Activated T-cell treated with anti-CD3 and anti-CD28 coated beads, Interleukin-2, amount 50 U/mL, for 24 hours (primary cell): ENCODE results near the gene GNPAT.

Experiments used
- DNase-seq: peaks from one replicate; pipeline ENCODE4 v3.0.0-alpha.2; 2020
- H3K27ac Mint-ChIP-seq: 2 replicates; pipeline ENCODE4 v1.8.0; 2020; ENCODE audit warnings: mild to moderate bottlenecking, mixed read lengths
- H3K27me3 Mint-ChIP-seq: 2 replicates; pipeline ENCODE4 v1.8.0; 2020; ENCODE audit warnings: mixed read lengths
- H3K36me3 Mint-ChIP-seq: 2 replicates; pipeline ENCODE4 v1.8.0; 2020; ENCODE audit warnings: low read depth, mixed read lengths
- H3K4me1 Mint-ChIP-seq: 2 replicates; pipeline ENCODE4 v1.8.0; 2020; ENCODE audit warnings: low read depth, mixed read lengths
- H3K4me3 Mint-ChIP-seq: 2 replicates; pipeline ENCODE4 v1.8.0; 2020; ENCODE audit warnings: mild to moderate bottlenecking, moderate library complexity, mixed read lengths
- H3K9me3 Mint-ChIP-seq: 2 replicates; pipeline ENCODE4 v1.8.0; 2020; ENCODE audit warnings: mixed read lengths

GNPAT gene

GRCh38 chr1:231310391-231310934, 69.5 kb downstream of the GNPAT start:
- DNase-seq = no peak
- Mint-ChIP-seq H3K4me3 (no peak overlapping the region), H3K9me3 (no peaks in the 10 kb centered on the region), H3K27ac (no peak overlapping the region), H3K36me3 (no peaks in the 10 kb centered on the region), H3K4me1 (no peaks in the 10 kb centered on the region), H3K27me3 (no peaks in the 10 kb centered on the region)

- H3K4me3 Mint-ChIP-seq = no peak overlapping the region
- DNase-seq = no peak
- H3K27me3 Mint-ChIP-seq = no peaks in the 10 kb centered on the region
- H3K4me1 Mint-ChIP-seq = peaks cover 1% of the 10 kb centered on the region
- no peak overlapping the region for H3K27ac Mint-ChIP-seq
- H3K36me3 Mint-ChIP-seq = no peaks in the 10 kb centered on the region
- no peaks in the 10 kb centered on the region for H3K9me3 Mint-ChIP-seq
Observed at GRCh38 chr1:231311720-231312431, 70.9 kb downstream of the GNPAT start.

GRCh38 chr1:231312432-231312788, 71.4 kb downstream of the GNPAT start:
- no peak overlapping the region for H3K27ac Mint-ChIP-seq
- no peaks in the 10 kb centered on the region for H3K9me3 Mint-ChIP-seq
- DNase-seq = no peak
- H3K4me3 Mint-ChIP-seq = no peak overlapping the region
- H3K4me1 Mint-ChIP-seq = peaks cover 1% of the 10 kb centered on the region
- H3K36me3 Mint-ChIP-seq = no peaks in the 10 kb centered on the region
- H3K27me3 Mint-ChIP-seq = no peaks in the 10 kb centered on the region

- peaks cover 1% of the 10 kb centered on the region for H3K4me1 Mint-ChIP-seq
- no peak for DNase-seq
- H3K27ac Mint-ChIP-seq = no peak overlapping the region
- no peaks in the 10 kb centered on the region for H3K9me3 Mint-ChIP-seq
- no peak overlapping the region for H3K4me3 Mint-ChIP-seq
- no peaks in the 10 kb centered on the region for H3K27me3 Mint-ChIP-seq
- H3K36me3 Mint-ChIP-seq = no peaks in the 10 kb centered on the region
Observed at GRCh38 chr1:231313661-231314060, 72.6 kb downstream of the GNPAT start.

GRCh38 chr1:231315887-231316286, 74.9 kb downstream of the GNPAT start:
- Mint-ChIP-seq H3K36me3 (no peaks in the 10 kb centered on the region), H3K27me3 (no peaks in the 10 kb centered on the region), H3K4me1 (peaks cover 1% of the 10 kb centered on the region), H3K4me3 (no peak overlapping the region), H3K9me3 (no peaks in the 10 kb centered on the region), H3K27ac (no peak overlapping the region)
- DNase-seq = peak; percentile 58

- no peak overlapping the region for H3K27ac Mint-ChIP-seq
Observed at GRCh38 chr1:231317306-231318014, 76.4 kb downstream of the GNPAT start.

GRCh38 chr1:231318015-231318355, 77.0 kb downstream of the GNPAT start:
- no peaks in the 10 kb centered on the region for H3K9me3 Mint-ChIP-seq
- H3K4me3 Mint-ChIP-seq = no peak overlapping the region
- peaks cover 1% of the 10 kb centered on the region for H3K4me1 Mint-ChIP-seq
- no peak overlapping the region for H3K27ac Mint-ChIP-seq
- DNase-seq = no peak
- no peaks in the 10 kb centered on the region for H3K27me3 Mint-ChIP-seq
- H3K36me3 Mint-ChIP-seq = no peaks in the 10 kb centered on the region

More at GRCh38 chr1:231317306-231318014, 76.4 kb downstream of the GNPAT start:
- H3K4me1 Mint-ChIP-seq = peaks cover 1% of the 10 kb centered on the region
- H3K27me3 Mint-ChIP-seq = no peaks in the 10 kb centered on the region
- H3K9me3 Mint-ChIP-seq = no peaks in the 10 kb centered on the region
- DNase-seq = no peak
- H3K4me3 Mint-ChIP-seq = no peak overlapping the region
- H3K36me3 Mint-ChIP-seq = no peaks in the 10 kb centered on the region

GRCh38 chr1:231318568-231318967, 77.6 kb downstream of the GNPAT start:
- H3K4me1 Mint-ChIP-seq = peaks cover 1% of the 10 kb centered on the region
- DNase-seq = no peak
- H3K4me3 Mint-ChIP-seq = no peak overlapping the region
- no peak overlapping the region for H3K27ac Mint-ChIP-seq
- H3K9me3 Mint-ChIP-seq = no peaks in the 10 kb centered on the region
- no peaks in the 10 kb centered on the region for H3K27me3 Mint-ChIP-seq
- H3K36me3 Mint-ChIP-seq = no peaks in the 10 kb centered on the region

- DNase-seq = no peak
- Mint-ChIP-seq H3K27me3 (no peaks in the 10 kb centered on the region), H3K27ac (no peak overlapping the region), H3K36me3 (no peaks in the 10 kb centered on the region), H3K4me3 (no peak overlapping the region), H3K4me1 (peaks cover 1% of the 10 kb centered on the region), H3K9me3 (no peaks in the 10 kb centered on the region)
Observed at GRCh38 chr1:231319080-231319479, 78.1 kb downstream of the GNPAT start.

GRCh38 chr1:231322880-231323530, 82.0 kb downstream of the GNPAT start:
- no peaks in the 10 kb centered on the region for H3K9me3 Mint-ChIP-seq
- no peak overlapping the region for H3K27ac Mint-ChIP-seq
- no peaks in the 10 kb centered on the region for H3K27me3 Mint-ChIP-seq
- no peak for DNase-seq
- no peaks in the 10 kb centered on the region for H3K36me3 Mint-ChIP-seq
- no peak overlapping the region for H3K4me3 Mint-ChIP-seq
- H3K4me1 Mint-ChIP-seq = no peaks in the 10 kb centered on the region

GRCh38 chr1:231324660-231325059, 83.6 kb downstream of the GNPAT start:
- Mint-ChIP-seq H3K27ac (no peak overlapping the region), H3K4me3 (no peak overlapping the region), H3K4me1 (peaks cover 3% of the 10 kb centered on the region), H3K9me3 (no peaks in the 10 kb centered on the region), H3K27me3 (no peaks in the 10 kb centered on the region), H3K36me3 (no peaks in the 10 kb centered on the region)
- DNase-seq = no peak

GRCh38 chr1:231326248-231326647, 85.2 kb downstream of the GNPAT start:
- Mint-ChIP-seq H3K27ac (no peak overlapping the region), H3K4me3 (no peak overlapping the region), H3K36me3 (peaks cover 4% of the 10 kb centered on the region), H3K4me1 (peaks cover 3% of the 10 kb centered on the region), H3K9me3 (no peaks in the 10 kb centered on the region), H3K27me3 (no peaks in the 10 kb centered on the region)
- DNase-seq = no peak
